HG03039 (cell line): ENCODE data around the gene LITAF.
A peak's percentile ranks its signal among the peaks of the same experiment; 100 is the strongest.
"Not testable (repeated sequence)": the region's sequence is repeated elsewhere in the genome, so short reads cannot be mapped to it uniquely, and the experiment has no call there.

Experiments used
- ATAC-seq: cut with Tn5 transposase; IDR thresholded peaks from one replicate; pipeline ENCODE4 v1.9.1; 2021; ENCODE audit warnings: mild to moderate bottlenecking, moderate library complexity; ENCODE audit not compliant: unreplicated experiment

The LITAF gene

GRCh38 chr16:11601425-11601824 lies 14.7 kb upstream of the LITAF start:
- ATAC-seq, result no peak

GRCh38 chr16:11599579-11599978 lies 12.9 kb upstream of the LITAF start:
- ATAC-seq, result no peak

GRCh38 chr16:11597235-11598095 lies 10.7 kb upstream of the LITAF start:
- no peak for ATAC-seq

GRCh38 chr16:11596572-11597226 lies 10.0 kb upstream of the LITAF start:
- ATAC-seq, result no peak

GRCh38 chr16:11593581-11593980 lies 6.9 kb upstream of the LITAF start:
- no peak for ATAC-seq

GRCh38 chr16:11593076-11593475 lies 6.4 kb upstream of the LITAF start:
- not testable (repeated sequence) for ATAC-seq

GRCh38 chr16:11591630-11592029 lies 4.9 kb upstream of the LITAF start:
- not testable (repeated sequence) for ATAC-seq

GRCh38 chr16:11589198-11589550 lies 2.5 kb upstream of the LITAF start:
- no peak for ATAC-seq

- ATAC-seq, result no peak
These were observed 1.8 kb upstream of the LITAF start for GRCh38 chr16:11588321-11589197.

- ATAC-seq, result no peak
These were observed 1.0 kb upstream of the LITAF start for GRCh38 chr16:11587643-11588247.

- ATAC-seq, result peak; percentile 24
These were observed 302 bp downstream of the LITAF start for GRCh38 chr16:11586378-11586855.

GRCh38 chr16:11585460-11586377 lies 1.0 kb downstream of the LITAF start:
- no peak for ATAC-seq

GRCh38 chr16:11583889-11584565 lies 2.7 kb downstream of the LITAF start:
- ATAC-seq, result no peak

- ATAC-seq, result no peak
These were observed 3.6 kb downstream of the LITAF start for GRCh38 chr16:11583166-11583565.

GRCh38 chr16:11582157-11582814 lies 4.4 kb downstream of the LITAF start:
- no peak for ATAC-seq

GRCh38 chr16:11581678-11582077 lies 5.0 kb downstream of the LITAF start:
- ATAC-seq, result no peak

GRCh38 chr16:11580451-11581086 lies 6.2 kb downstream of the LITAF start:
- no peak for ATAC-seq

- not testable (repeated sequence) for ATAC-seq
These were observed 9.4 kb downstream of the LITAF start for GRCh38 chr16:11577290-11577660.
